Upper lobe of left lung (tissue), 4 donors: ENCODE measurements around the gene MTCL1.

Experiments used
- CTCF ChIP-seq, 6 experiments: fragments of 450-650 bp in 4 of 6; fragments of 200-600 bp in 2 of 6; sonication (generic) in 2 of 6; IDR thresholded peaks; one replicate each; pipeline ENCODE4 v1.5.1; 2016 to 2019; ENCODE audit warnings: antibody characterized with exemption in 6 of 6
- EP300 ChIP-seq, 4 donors: sonication (generic); formaldehyde crosslinking; IDR thresholded peaks; one replicate each; pipeline ENCODE4 v1.5.1; 2017; ENCODE audit warnings: antibody characterized with exemption in 4 of 4, control low read depth in 2 of 4
- POLR2A ChIP-seq, 4 donors: fragments of 450-650 bp; IDR thresholded peaks; one replicate each; pipeline ENCODE4 v1.5.1; 2016 to 2017; ENCODE audit warnings: antibody characterized with exemption in 4 of 4, mild to moderate bottlenecking in 2 of 4
- POLR2AphosphoS5 ChIP-seq, 2 donors: sonication (generic); formaldehyde crosslinking; IDR thresholded peaks; one replicate each; pipeline ENCODE4 v1.5.1; 2017; ENCODE audit warnings: antibody characterized with exemption in 2 of 2

- peak; percentile 66 to 92 (median 84) for TF ChIP-seq CTCF (IDR thresholded peaks at IDR 0.05)
- TF ChIP-seq POLR2AphosphoS5 (IDR thresholded peaks at IDR 0.05), result no peak
- TF ChIP-seq POLR2A (IDR thresholded peaks at IDR 0.05), result no peak
- no peak for TF ChIP-seq EP300 (IDR thresholded peaks at IDR 0.05)
These were observed 8.6 kb upstream of the MTCL1 start for GRCh38 chr18:8696749-8697211.
